Fibroblast of the conjunctiva (primary cell): ENCODE results near the gene BCL10.

Experiments used
- DNase-seq: peaks from one replicate; pipeline ENCODE4 v3.0.0-alpha.2; 2010; ENCODE audit warnings: low read depth

Gene BCL10

DNA sequence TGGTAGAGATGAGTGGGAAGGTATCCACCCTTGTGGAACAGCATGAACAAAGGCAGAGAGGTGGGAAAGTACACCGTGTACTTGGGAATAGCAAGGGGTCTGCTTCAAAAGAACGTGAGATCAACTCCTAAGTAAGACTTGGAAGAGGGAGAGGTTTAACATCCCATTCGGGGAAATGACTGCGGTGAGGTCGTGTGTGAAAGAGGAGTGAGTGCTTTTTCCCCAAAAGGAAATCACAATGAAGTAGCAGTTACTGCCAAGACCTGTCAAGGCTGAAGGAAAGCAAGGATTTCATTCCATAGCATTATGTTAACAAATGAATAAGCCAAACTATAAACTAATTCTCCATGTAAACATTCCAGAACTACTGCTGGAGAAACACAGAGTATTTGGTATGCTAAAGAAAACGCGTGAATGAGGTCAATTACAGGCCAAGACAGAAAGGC, 55.7 kb downstream of the BCL10 start:
- no peak for DNase-seq

GRCh38 chr1:85219853-85220610, 56.4 kb downstream of the BCL10 start:
- DNase-seq: no peak

DNA sequence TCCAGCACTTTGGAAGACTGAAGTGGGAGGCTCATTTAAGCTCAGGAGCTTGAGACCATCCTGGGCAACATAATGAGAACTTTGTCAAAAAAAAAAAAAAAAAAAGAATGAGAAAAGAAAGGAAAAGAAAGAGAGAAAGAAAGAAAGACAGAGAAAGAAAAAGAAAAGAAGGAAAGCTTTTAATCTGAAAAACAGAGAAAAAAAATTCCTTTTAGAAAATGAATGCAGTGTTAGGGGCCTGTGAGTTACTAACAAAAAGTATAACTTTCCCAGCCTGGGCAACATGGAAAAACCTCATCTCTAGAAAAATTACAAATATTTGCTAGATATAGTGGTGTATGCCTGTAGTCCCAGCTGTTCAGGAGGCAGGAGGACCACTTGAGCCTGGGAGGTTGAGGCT, 59.7 kb downstream of the BCL10 start:
- no peak for DNase-seq
